K562 (cell line): ENCODE data around the gene ANKH. TPM values are rescaled to one million over a fixed set of nuclear protein-coding genes. Genes with fewer than 3 reads are reported as not detected.

Source experiments
- ATAC-seq: fragments of 200-7000 bp; cut with Tn5 transposase; 3 replicates; pipeline ENCODE4 v1.9.1; 2020; ENCODE audit warnings: moderate library complexity
- BruUV-seq: library from RNA; stranded (reverse); fragments of 400-500 nt; replicated peaks from 2 replicates; lab custom pipeline; 2021; lab: Mats Ljungman, UMichigan
- CTCF ChIA-PET: fragments of 300-600 bp; formaldehyde crosslinking; extraction: SDS; loops from one replicate; lab custom pipeline; 2021; ENCODE audit warnings: low intra/inter-chr PET ratio; lab: Yijun Ruan, JAX
- POLR2A ChIA-PET: fragments of 300-600, 350-650 bp; sonication (Branson Sonifier 250); formaldehyde crosslinking; extraction: SDS; loops from one replicate; lab custom pipeline; 2021; ENCODE audit warnings: antibody characterized with exemption, inconsistent platforms; lab: Yijun Ruan, JAX
- DNase-seq, 4 experiments: peaks; one replicate each; pipeline versions ENCODE4 v3.0.0 to v3.0.0-alpha.2; 2011 to 2018; ENCODE audit warnings: low spot score in 3 of 4, mixed read lengths in 3 of 4; ENCODE audit errors: extremely low read depth in 1 of 4
- FAIRE-seq: peaks from 2 replicates; lab custom pipeline; 2011; peaks lifted over from hg19 to GRCh38; lab: Jason Lieb, UNC
- H2AFZ ChIP-seq: 2 replicates; pipeline ENCODE4 v1.6.0; 2011; ENCODE audit warnings: low read depth, low read length, control low read depth, inconsistent platforms
- H3K27ac ChIP-seq: fragments of 200-600 bp; 3 replicates; pipeline ENCODE4 v1.8.0; 2011; ENCODE audit warnings: low read depth, mild to moderate bottlenecking, control low read depth, inconsistent platforms, low read length, moderate library complexity, mixed read lengths; ENCODE audit errors: extremely low read depth
- H3K27me3 ChIP-seq, 2 experiments: fragments of 300-600 bp in 1 of 2; 2 replicates in 1 of 2; 3 replicates in 1 of 2; pipeline versions ENCODE4 v1.6.0 to v1.8.0; 2011; ENCODE audit warnings: inconsistent platforms in 2 of 2, low read length in 2 of 2, mild to moderate bottlenecking in 1 of 2, mixed read lengths in 1 of 2, moderate library complexity in 1 of 2; ENCODE audit not compliant: control insufficient read depth in 2 of 2, insufficient read depth in 2 of 2
- H3K36me3 ChIP-seq: fragments of 300-600 bp; 3 replicates; pipeline ENCODE4 v1.8.0; 2011; ENCODE audit warnings: mild to moderate bottlenecking, low read length, inconsistent platforms; ENCODE audit not compliant: control insufficient read depth, insufficient read depth
- H3K4me1 ChIP-seq, 2 experiments: fragments of 200-600 bp in 1 of 2; replicated peaks in 1 of 2; 2 replicates in 1 of 2; 3 replicates in 1 of 2; pipeline versions ENCODE4 v1.5.1 to v1.8.0; 2011; ENCODE audit warnings: inconsistent platforms in 2 of 2, low read length in 2 of 2, mild to moderate bottlenecking in 1 of 2, mixed read lengths in 1 of 2, moderate library complexity in 1 of 2; ENCODE audit not compliant: control insufficient read depth in 2 of 2, insufficient read depth in 2 of 2
- H3K4me2 ChIP-seq: 2 replicates; pipeline ENCODE4 v1.6.1; 2011; ENCODE audit warnings: low read length, control low read depth, inconsistent platforms, mixed read lengths; ENCODE audit not compliant: insufficient read depth
- H3K4me3 ChIP-seq: fragments of 200-600 bp; sonication (generic), shearing (Covaris generic); 2 replicates; pipeline ENCODE4 v1.5.1; 2016; ENCODE audit warnings: control low read depth, inconsistent platforms
- H3K79me2 ChIP-seq: fragments of 200-600 bp; 3 replicates; pipeline ENCODE4 v1.8.0; 2011; ENCODE audit warnings: low read length, inconsistent platforms; ENCODE audit not compliant: control insufficient read depth, insufficient read depth
- H3K9ac ChIP-seq, 2 experiments: 2 replicates each; pipeline versions ENCODE4 v1.6.0 to v1.6.1; 2011; ENCODE audit warnings: low read depth in 2 of 2, low read length in 2 of 2, control low read depth in 1 of 2, inconsistent platforms in 1 of 2, mild to moderate bottlenecking in 1 of 2, mixed read lengths in 1 of 2; ENCODE audit not compliant: insufficient read depth in 1 of 2
- H3K9me1 ChIP-seq: one replicate; pipeline ENCODE4 v1.6.0; 2011; ENCODE audit warnings: inconsistent platforms, mild to moderate bottlenecking, low read length, moderate library complexity; ENCODE audit not compliant: control insufficient read depth, insufficient read depth
- H3K9me3 ChIP-seq: replicated peaks from 2 replicates; pipeline ENCODE4 v1.5.1; 2011; ENCODE audit warnings: low read depth, low read length, inconsistent platforms; ENCODE audit not compliant: control insufficient read depth, insufficient read depth
- H4K20me1 ChIP-seq: replicated peaks from 2 replicates; pipeline ENCODE4 v1.6.1; 2011; ENCODE audit warnings: low read length, inconsistent platforms, mixed read lengths; ENCODE audit not compliant: control insufficient read depth, insufficient read depth
- ATF2 ChIP-seq: sonication (generic); formaldehyde crosslinking; IDR thresholded peaks from 2 replicates; pipeline ENCODE4 v1.8.1; 2022; ENCODE audit warnings: missing genetic modification reagents
- EGR1 ChIP-seq: fragments of 450-650 bp; conservative IDR thresholded peaks from 2 replicates; pipeline ENCODE4 v1.6.1; 2017; ENCODE audit warnings: mild to moderate bottlenecking
- HMBOX1 ChIP-seq: sonication (generic); IDR thresholded peaks from 2 replicates; pipeline ENCODE4 v1.6.1; 2016
- KAT2B ChIP-seq: IDR thresholded peaks from one replicate; pipeline ENCODE4 v1.6.1; 2012; ENCODE audit warnings: low read depth, mild to moderate bottlenecking, control low read depth, inconsistent platforms, low read length, moderate library complexity
- KLF6 ChIP-seq: fragments of 250-450 bp; sonication (Bioruptor Pico); IDR thresholded peaks from 2 replicates; pipeline ENCODE4 v1.4.0; 2020; ENCODE audit warnings: mild to moderate bottlenecking, moderate library complexity, borderline replicate concordance
- NR2F6 ChIP-seq: fragments of 450-650 bp; formaldehyde crosslinking; IDR thresholded peaks from 2 replicates; pipeline ENCODE4 v1.4.0; 2020; ENCODE audit warnings: mild to moderate bottlenecking
- RBM25 ChIP-seq: fragments of 200-400 bp; formaldehyde crosslinking; IDR thresholded peaks from 2 replicates; pipeline ENCODE4 v1.6.1; 2018; ENCODE audit warnings: low read length, low read depth, moderate library complexity; ENCODE audit not compliant: severe bottlenecking
- SMAD1 ChIP-seq: fragments of 150-350 bp; IDR thresholded peaks from 2 replicates; pipeline ENCODE4 v1.6.1; 2014; ENCODE audit warnings: low read length, low read depth; ENCODE audit not compliant: partially characterized antibody
- SMAD2 ChIP-seq: fragments of 150-350 bp; IDR thresholded peaks from 2 replicates; pipeline ENCODE4 v1.6.1; 2014; ENCODE audit warnings: low read depth, mild to moderate bottlenecking, low read length
- SRSF9 ChIP-seq: fragments of 200-400 bp; formaldehyde crosslinking; IDR thresholded peaks from 2 replicates; pipeline ENCODE4 v1.6.1; 2017; ENCODE audit warnings: low read depth, low read length, borderline replicate concordance
- ZNF444 ChIP-seq: fragments of 250-450 bp; sonication (Bioruptor Pico); IDR thresholded peaks from 2 replicates; pipeline ENCODE4 v1.4.0; 2020; ENCODE audit warnings: mild to moderate bottlenecking, moderate library complexity
- ZNF644 ChIP-seq: fragments of 200-800 bp; sonication (Bioruptor generic); IDR thresholded peaks from 2 replicates; pipeline ENCODE4 v1.6.1; 2016; ENCODE audit warnings: low read depth, missing genetic modification characterization, missing compliant biosample characterization
- WGBS: fragments of 100-300 bp; shearing (Covaris generic); methylation state at CpG from one replicate; pipeline ENCODE4 v1.1.6; 2016; ENCODE audit warnings: low coverage, mixed read lengths; ENCODE audit not compliant: insufficient coverage; ENCODE audit errors: missing lambda C conversion rate; 5-methylcytosine and 5-hydroxymethylcytosine counted together
- in situ Hi-C: fragments of 300-500 bp; cut with MboI; formaldehyde crosslinking; loops from 4 replicates; pipeline ENCODE4 v1.15.0; 2018; ENCODE audit warnings: inconsistent platforms, mixed read lengths
- intact Hi-C: fragments of 100-400 bp; cut with micrococcal nuclease; formaldehyde crosslinking; loops from 2 replicates; pipeline ENCODE4 v1.14.2; 2022
- polyA plus RNA-seq, 8 experiments: library from polyadenylated mRNA; depleted of rRNA in 4 of 8; stranded (reverse) in 5 of 8; unstranded in 3 of 8; fragments of >200 nt; fragmentation: Nextera tagmentation in 2 of 8; fragmentation: Illumina TruSeq in 1 of 8; extraction: Ambion mirVana in 2 of 8; extraction: Trizol in 1 of 8; gene quantifications; 2 replicates each; pipeline versions ENCODE4 v1.2.1 to v1.2.3, GENCODE V29; 2011 to 2014; ENCODE audit warnings: inconsistent platforms in 1 of 8, missing spikeins in 1 of 8
- total RNA-seq, 7 experiments: library from RNA; depleted of rRNA in 6 of 7; stranded (reverse); fragments of >200 nt in 6 of 7; fragmentation: Illumina TruSeq in 2 of 7; extraction: Trizol in 2 of 7; gene quantifications; 2 replicates each; pipeline versions ENCODE4 v1.2.1 to v1.2.3, GENCODE V29; 2011 to 2021; ENCODE audit warnings: low replicate concordance in 1 of 7
- TF ChIP-seq, protein P1 (sequence below): sonication (generic); formaldehyde crosslinking; IDR thresholded peaks from 2 replicates; pipeline ENCODE4 v1.8.0; 2023; ENCODE audit warnings: mild to moderate bottlenecking, missing genetic modification reagents
- TF ChIP-seq, protein P2 (sequence below): IDR thresholded peaks from 2 replicates; pipeline ENCODE4 v1.6.1; 2012; ENCODE audit warnings: low read depth, low read length, improper control_type of control experiment, borderline replicate concordance

Gene ANKH
- total and polyA plus RNA-seq, 9 of the 15 experiments (the other 6 are each of a cell fraction or from before 2014, with no cell fraction given) = 0.79 to 12.2 (median 4.5) TPM

GRCh38 chr5:14762549-14763216 lies 108.9 kb downstream of the ANKH start (continued):
- no peak for TF ChIP-seq ATF2
- no peak for TF ChIP-seq EGR1
- no peak for TF ChIP-seq ZNF644 (tag)

- Histone ChIP-seq H3K4me2 (no peak overlapping the region), H4K20me1 (peaks cover 3% of the 10 kb centered on the region; the same call in 1 of the 2 replicates), H3K9ac (no peak overlapping the region), H3K4me3 (no peak overlapping the region), H3K79me2 (no peaks in the 10 kb centered on the region), H3K4me1 (no peaks in the 10 kb centered on the region), H3K9me3 (no peaks in the 10 kb centered on the region), H3K36me3 (no peaks in the 10 kb centered on the region)
- FAIRE-seq (no peak), DNase-seq (no peak)
- POLR2A ChIA-PET = interaction anchor here (0.7 to 1.0 kb wide), 2 partner anchors 8 to 643 kb away, joined by 3 read pairs; no protein-coding TSS in a partner anchor
- in situ Hi-C loops = no loop called here
- BruUV-seq = no TSS peak
- TF ChIP-seq HMBOX1 = no peak
- TF ChIP-seq KAT2B = no peak
- no peak for TF ChIP-seq SRSF9
- no peak for TF ChIP-seq KLF6 (CRISPR knock-in tag)
- TF ChIP-seq SMAD2 = no peak
- no peak for TF ChIP-seq NR2F6 (CRISPR knock-in tag)
- TF ChIP-seq RBM25 = no peak
- TF ChIP-seq, protein P1, sequence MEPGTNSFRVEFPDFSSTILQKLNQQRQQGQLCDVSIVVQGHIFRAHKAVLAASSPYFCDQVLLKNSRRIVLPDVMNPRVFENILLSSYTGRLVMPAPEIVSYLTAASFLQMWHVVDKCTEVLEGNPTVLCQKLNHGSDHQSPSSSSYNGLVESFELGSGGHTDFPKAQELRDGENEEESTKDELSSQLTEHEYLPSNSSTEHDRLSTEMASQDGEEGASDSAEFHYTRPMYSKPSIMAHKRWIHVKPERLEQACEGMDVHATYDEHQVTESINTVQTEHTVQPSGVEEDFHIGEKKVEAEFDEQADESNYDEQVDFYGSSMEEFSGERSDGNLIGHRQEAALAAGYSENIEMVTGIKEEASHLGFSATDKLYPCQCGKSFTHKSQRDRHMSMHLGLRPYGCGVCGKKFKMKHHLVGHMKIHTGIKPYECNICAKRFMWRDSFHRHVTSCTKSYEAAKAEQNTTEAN (CRISPR knock-in tag) = no peak
- TF ChIP-seq ZNF444 (CRISPR knock-in tag) = no peak
- no peak for TF ChIP-seq SMAD1
- TF ChIP-seq, protein P2, sequence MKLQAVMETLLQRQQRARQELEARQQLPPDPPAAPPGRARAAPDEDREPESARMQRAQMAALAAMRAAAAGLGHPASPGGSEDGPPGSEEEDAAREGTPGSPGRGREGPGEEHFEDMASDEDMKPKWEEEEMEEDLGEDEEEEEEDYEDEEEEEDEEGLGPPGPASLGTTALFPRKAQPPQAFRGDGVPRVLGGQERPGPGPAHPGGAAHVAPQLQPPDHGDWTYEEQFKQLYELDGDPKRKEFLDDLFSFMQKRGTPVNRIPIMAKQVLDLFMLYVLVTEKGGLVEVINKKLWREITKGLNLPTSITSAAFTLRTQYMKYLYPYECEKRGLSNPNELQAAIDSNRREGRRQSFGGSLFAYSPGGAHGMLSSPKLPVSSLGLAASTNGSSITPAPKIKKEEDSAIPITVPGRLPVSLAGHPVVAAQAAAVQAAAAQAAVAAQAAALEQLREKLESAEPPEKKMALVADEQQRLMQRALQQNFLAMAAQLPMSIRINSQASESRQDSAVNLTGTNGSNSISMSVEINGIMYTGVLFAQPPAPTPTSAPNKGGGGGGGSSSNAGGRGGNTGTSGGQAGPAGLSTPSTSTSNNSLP = no peak
- TF ChIP-seq, all 486 proteins: peak for 0
- ATAC-seq = no peak
- no peak overlapping the region for H2AFZ ChIP-seq
- no peaks in the 10 kb centered on the region for H3K9me1 ChIP-seq
- 19% methylated on average over 4 of the region's 4 CpGs for WGBS
- H3K27me3 ChIP-seq = peaks cover 10 to 11% of the 10 kb centered on the region in 2 experiments; a peak in 4 of 5 replicates
- CTCF ChIA-PET = no interaction called here
- intact Hi-C loops = no loop called here
- H3K27ac ChIP-seq = no peak overlapping the region
These were observed 111.0 kb downstream of the ANKH start for GRCh38 chr5:14760548-14761002.
